GM18868 (cell line): ENCODE data around the gene PEX1.
"Not testable (repeated sequence)": the region's sequence is repeated elsewhere in the genome, so short reads cannot be mapped to it uniquely, and the experiment has no call there.

Experiments used
- ATAC-seq: cut with Tn5 transposase; IDR thresholded peaks from one replicate; pipeline ENCODE4 v1.9.1; 2021; ENCODE audit warnings: mild to moderate bottlenecking, moderate library complexity; ENCODE audit not compliant: unreplicated experiment

Gene PEX1

GRCh38 chr7:92528188-92528957, at the start of gene PEX1, which contains the start of gene RBM48:
TSS of gene PEX1 (minus strand) at chr7:92528520. CDS start at chr7:92528435, 85 bp downstream.
TSS of gene RBM48 (plus strand) at chr7:92528795. CDS start at chr7:92528814, 19 bp downstream.
- peak; percentile 93 for ATAC-seq

- no peak for ATAC-seq
Observed at GRCh38 chr7:92576296-92576695, 48.0 kb upstream of the PEX1 start.

- ATAC-seq: no peak
Observed at GRCh38 chr7:92569137-92569536, 40.8 kb upstream of the PEX1 start.

- ATAC-seq: no peak
Observed at GRCh38 chr7:92567460-92567859, 39.1 kb upstream of the PEX1 start.

- no peak for ATAC-seq
Observed at GRCh38 chr7:92563345-92563744, 35.0 kb upstream of the PEX1 start.

GRCh38 chr7:92560602-92561001, 32.3 kb upstream of the PEX1 start:
- ATAC-seq: no peak

- ATAC-seq: no peak
Observed at GRCh38 chr7:92557808-92558362, 29.6 kb upstream of the PEX1 start.

- ATAC-seq: no peak
Observed at GRCh38 chr7:92557249-92557648, 28.9 kb upstream of the PEX1 start.

GRCh38 chr7:92550194-92550593, 21.9 kb upstream of the PEX1 start:
- no peak for ATAC-seq

GRCh38 chr7:92547579-92547978, 19.3 kb upstream of the PEX1 start:
- no peak for ATAC-seq

- no peak for ATAC-seq
Observed at GRCh38 chr7:92546856-92547497, 18.7 kb upstream of the PEX1 start.

GRCh38 chr7:92545116-92545515, 16.8 kb upstream of the PEX1 start:
- not testable (repeated sequence) for ATAC-seq

- ATAC-seq: not testable (repeated sequence)
Observed at GRCh38 chr7:92543542-92543941, 15.2 kb upstream of the PEX1 start.

GRCh38 chr7:92534572-92534971, 6.3 kb upstream of the PEX1 start:
- ATAC-seq: no peak

GRCh38 chr7:92528958-92529264, 591 bp upstream of the PEX1 start:
- ATAC-seq: peak; percentile 0

- ATAC-seq: peak; percentile 32
Observed at GRCh38 chr7:92527300-92528187, 776 bp downstream of the PEX1 start.

- no peak for ATAC-seq
Observed at GRCh38 chr7:92523110-92523509, 5.2 kb downstream of the PEX1 start.

GRCh38 chr7:92520024-92520423, 8.3 kb downstream of the PEX1 start:
- no peak for ATAC-seq

- ATAC-seq: no peak
Observed at GRCh38 chr7:92517631-92518030, 10.7 kb downstream of the PEX1 start.

- no peak for ATAC-seq
Observed at GRCh38 chr7:92513167-92513902, 15.0 kb downstream of the PEX1 start.

- no peak for ATAC-seq
Observed at GRCh38 chr7:92508946-92509345, 19.4 kb downstream of the PEX1 start.
